Endothelial cell of umbilical vein (primary cell): ENCODE data around the gene PARP3. TPM values are rescaled to one million over a fixed set of nuclear protein-coding genes. Genes with fewer than 3 reads are reported as not detected.
"Not testable (repeated sequence)": the region's sequence is repeated elsewhere in the genome, so short reads cannot be mapped to it uniquely, and the experiment has no call there.

Experiments used
- BruUV-seq: library from RNA; stranded (reverse); fragments of 400-500 nt; replicated peaks from 2 replicates; lab custom pipeline; 2021; lab: Mats Ljungman, UMichigan
- CTCF ChIA-PET: fragments of 300-600, 350-600 bp; sonication (Branson Sonifier 250); formaldehyde crosslinking; loops from one replicate; lab custom pipeline; 2021; ENCODE audit warnings: antibody characterized with exemption, inconsistent platforms; lab: Charles Lee
- POLR2A ChIA-PET: fragments of 300-600, 350-600 bp; sonication (Branson Sonifier 250); formaldehyde crosslinking; loops from one replicate; lab custom pipeline; 2021; ENCODE audit warnings: antibody characterized with exemption, inconsistent platforms; lab: Charles Lee
- DNase-seq: peaks from one replicate; pipeline ENCODE4 v3.0.0-alpha.2; 2011; ENCODE audit warnings: low read depth, low spot score
- FAIRE-seq: peaks from 2 replicates; lab custom pipeline; 2011; peaks lifted over from hg19 to GRCh38; lab: Jason Lieb, UNC
- H2AFZ ChIP-seq: 2 replicates; pipeline ENCODE4 v1.6.0; 2012; ENCODE audit warnings: low read depth, low read length, control low read depth, inconsistent platforms
- H3K27ac ChIP-seq: 2 replicates; pipeline ENCODE4 v1.5.1; 2011; ENCODE audit warnings: low read depth, mild to moderate bottlenecking, control low read depth, low read length, moderate library complexity; ENCODE audit not compliant: insufficient read depth
- H3K27me3 ChIP-seq, 2 experiments: 2 replicates each; pipeline versions ENCODE4 v1.6.0 to v1.6.1; 2011; ENCODE audit warnings: low read length in 2 of 2, mixed read lengths in 1 of 2; ENCODE audit not compliant: control insufficient read depth in 2 of 2, insufficient read depth in 2 of 2
- H3K36me3 ChIP-seq, 2 experiments: 2 replicates in 1 of 2; 3 replicates in 1 of 2; pipeline ENCODE4 v1.5.1; 2011; ENCODE audit warnings: low read length in 2 of 2, mild to moderate bottlenecking in 1 of 2, moderate library complexity in 1 of 2; ENCODE audit not compliant: control insufficient read depth in 2 of 2, insufficient read depth in 2 of 2; ENCODE audit errors: extremely low read depth in 1 of 2
- H3K4me1 ChIP-seq: 3 replicates; pipeline ENCODE4 v1.5.1; 2011; ENCODE audit warnings: mild to moderate bottlenecking, low read length; ENCODE audit not compliant: control insufficient read depth, insufficient read depth; ENCODE audit errors: extremely low read depth
- H3K4me2 ChIP-seq: 2 replicates; pipeline ENCODE4 v1.6.1; 2011; ENCODE audit warnings: low read length, control low read depth, mixed read lengths; ENCODE audit not compliant: insufficient read depth
- H3K4me3 ChIP-seq, 3 experiments: fragments of 200-600 bp in 1 of 3; sonication (generic), shearing (Covaris generic) in 1 of 3; replicated peaks in 1 of 3; 2 replicates each; pipeline ENCODE4 v1.5.1; 2011 to 2016; ENCODE audit warnings: control low read depth in 3 of 3, low read length in 3 of 3, mild to moderate bottlenecking in 2 of 3, inconsistent platforms in 1 of 3, low read depth in 1 of 3, moderate library complexity in 1 of 3; ENCODE audit not compliant: insufficient read depth in 1 of 3
- H3K79me2 ChIP-seq: 2 replicates; pipeline ENCODE4 v1.6.0; 2012; ENCODE audit warnings: low read length, inconsistent platforms; ENCODE audit not compliant: control insufficient read depth, insufficient read depth
- H3K9ac ChIP-seq: replicated peaks from 2 replicates; pipeline ENCODE3; 2011; ENCODE audit warnings: low read length, control low read depth; ENCODE audit not compliant: insufficient read depth; ENCODE audit errors: extremely low read depth
- H3K9me1 ChIP-seq: replicated peaks from 3 replicates; pipeline ENCODE4 v1.6.0; 2011; ENCODE audit warnings: mild to moderate bottlenecking, low read length; ENCODE audit not compliant: control insufficient read depth, insufficient read depth; ENCODE audit errors: extremely low read depth
- H3K9me3 ChIP-seq: replicated peaks from 2 replicates; pipeline ENCODE4 v1.5.1; 2012; ENCODE audit warnings: low read length, inconsistent platforms; ENCODE audit not compliant: control insufficient read depth, insufficient read depth
- H4K20me1 ChIP-seq: replicated peaks from 2 replicates; pipeline ENCODE3; 2011; ENCODE audit warnings: mild to moderate bottlenecking, low read length; ENCODE audit not compliant: control insufficient read depth, insufficient read depth; ENCODE audit errors: extremely low read depth
- EZH2 ChIP-seq: IDR thresholded peaks from 2 replicates; pipeline ENCODE4 v1.6.1; 2012; ENCODE audit warnings: borderline replicate concordance, low read depth, mild to moderate bottlenecking, moderate library complexity, low read length, inconsistent platforms; ENCODE audit not compliant: severe bottlenecking
- FOS ChIP-seq: IDR thresholded peaks from 2 replicates; pipeline ENCODE4 v1.6.1; 2011; ENCODE audit warnings: mild to moderate bottlenecking, low read length, moderate library complexity, borderline replicate concordance; ENCODE audit not compliant: insufficient read depth
- GATA2 ChIP-seq: IDR thresholded peaks from 2 replicates; pipeline ENCODE4 v1.7.0; 2011; ENCODE audit warnings: low read depth, mild to moderate bottlenecking, moderate library complexity, mixed read lengths, low read length; ENCODE audit not compliant: insufficient read length, insufficient read depth
- JUN ChIP-seq: IDR thresholded peaks from 2 replicates; pipeline ENCODE4 v1.6.1; 2011; ENCODE audit warnings: borderline replicate concordance, low read depth; ENCODE audit not compliant: insufficient read length, insufficient read depth
- MAX ChIP-seq: IDR thresholded peaks from 2 replicates; pipeline ENCODE4 v1.6.1; 2011; ENCODE audit not compliant: insufficient read depth, insufficient read length
- MYC ChIP-seq: IDR thresholded peaks from one replicate; pipeline ENCODE4 v1.6.1; 2011; ENCODE audit warnings: mild to moderate bottlenecking, low read depth, low read length
- POLR2A ChIP-seq: IDR thresholded peaks from 2 replicates; pipeline ENCODE4 v1.6.1; 2012; ENCODE audit warnings: low read depth, mild to moderate bottlenecking, control low read depth, low read length
- POLR2AphosphoS5 ChIP-seq: IDR thresholded peaks from 2 replicates; pipeline ENCODE4 v1.6.1; 2012; ENCODE audit warnings: low read depth, mild to moderate bottlenecking, control low read depth, low read length, moderate library complexity; ENCODE audit not compliant: insufficient read depth
- dilution Hi-C: fragments of 300-500 bp; cut with MboI; formaldehyde crosslinking; loops from one replicate; pipeline ENCODE4 v1.15.0; 2019; ENCODE audit warnings: low sequenced_read_pairs; ENCODE audit not compliant: extremely low pct_ligation_motif_present
- intact Hi-C: fragments of 100-400 bp; cut with micrococcal nuclease; formaldehyde crosslinking; loops from one replicate; pipeline ENCODE4 v1.10.0; 2022
- polyA plus RNA-seq, 4 experiments: library from polyadenylated mRNA; depleted of rRNA in 3 of 4; stranded (reverse) in 3 of 4; unstranded in 1 of 4; fragments of >200 nt; gene quantifications; 2 replicates each; pipeline versions ENCODE4 v1.2.1 to v1.2.3, GENCODE V29; 2011 to 2012; ENCODE audit warnings: missing spikeins in 1 of 4
- total RNA-seq: library from RNA; stranded (reverse); gene quantifications from 2 replicates; pipeline ENCODE4 v1.2.3, GENCODE V29; 2021
- TF ChIP-seq, protein P1 (sequence below), 2 donors: IDR thresholded peaks; 1 replicate in 1 of 2; 2 replicates in 1 of 2; pipeline ENCODE4 v1.5.1; 2011; ENCODE audit warnings: low read length in 2 of 2, mild to moderate bottlenecking in 2 of 2, moderate library complexity in 2 of 2, control low read depth in 1 of 2, inconsistent platforms in 1 of 2, low read depth in 1 of 2; ENCODE audit not compliant: insufficient read depth in 1 of 2; ENCODE audit errors: extremely low read depth in 1 of 2

PARP3 gene
- total and polyA plus RNA-seq, 2 donors (not counting 3 experiments of a cell fraction or from before 2014, with no cell fraction given), result 10.0 to 13.8 TPM

GRCh38 chr3:51928438-51928837, 13.7 kb upstream of the PARP3 start:
- CTCF ChIA-PET, result no interaction called here
- H3K4me3 ChIP-seq, result no peak overlapping the region
- H3K4me1 ChIP-seq, result no peaks in the 10 kb centered on the region
- DNase-seq, result no peak
- dilution Hi-C loops (no loop called here), intact Hi-C loops (no loop called here)
- FAIRE-seq, result no peak
- BruUV-seq, result no TSS peak
- no peaks in the 10 kb centered on the region for H3K27me3 ChIP-seq
- H4K20me1 ChIP-seq, result no peaks in the 10 kb centered on the region
- H3K9me3 ChIP-seq, result no peaks in the 10 kb centered on the region
- no peak for TF ChIP-seq GATA2
- no peak for TF ChIP-seq POLR2A
- no peak for TF ChIP-seq MYC
- TF ChIP-seq POLR2AphosphoS5, result no peak
- TF ChIP-seq, protein P1, sequence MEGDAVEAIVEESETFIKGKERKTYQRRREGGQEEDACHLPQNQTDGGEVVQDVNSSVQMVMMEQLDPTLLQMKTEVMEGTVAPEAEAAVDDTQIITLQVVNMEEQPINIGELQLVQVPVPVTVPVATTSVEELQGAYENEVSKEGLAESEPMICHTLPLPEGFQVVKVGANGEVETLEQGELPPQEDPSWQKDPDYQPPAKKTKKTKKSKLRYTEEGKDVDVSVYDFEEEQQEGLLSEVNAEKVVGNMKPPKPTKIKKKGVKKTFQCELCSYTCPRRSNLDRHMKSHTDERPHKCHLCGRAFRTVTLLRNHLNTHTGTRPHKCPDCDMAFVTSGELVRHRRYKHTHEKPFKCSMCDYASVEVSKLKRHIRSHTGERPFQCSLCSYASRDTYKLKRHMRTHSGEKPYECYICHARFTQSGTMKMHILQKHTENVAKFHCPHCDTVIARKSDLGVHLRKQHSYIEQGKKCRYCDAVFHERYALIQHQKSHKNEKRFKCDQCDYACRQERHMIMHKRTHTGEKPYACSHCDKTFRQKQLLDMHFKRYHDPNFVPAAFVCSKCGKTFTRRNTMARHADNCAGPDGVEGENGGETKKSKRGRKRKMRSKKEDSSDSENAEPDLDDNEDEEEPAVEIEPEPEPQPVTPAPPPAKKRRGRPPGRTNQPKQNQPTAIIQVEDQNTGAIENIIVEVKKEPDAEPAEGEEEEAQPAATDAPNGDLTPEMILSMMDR (IDR thresholded peaks at IDR 0.05; ENCODE audit: extremely low read depth in 1 of 2, insufficient read depth in 1 of 2, low read depth in 1 of 2, low read length in 2 of 2), result no peak
- no peak for TF ChIP-seq FOS
- no peak for TF ChIP-seq EZH2
- no peak for TF ChIP-seq MAX
- TF ChIP-seq JUN, result no peak
- no peak overlapping the region for H3K4me2 ChIP-seq
- H2AFZ ChIP-seq, result no peak overlapping the region
- POLR2A ChIA-PET, result no interaction called here
- no peaks in the 10 kb centered on the region for H3K9me1 ChIP-seq
- no peaks in the 10 kb centered on the region for H3K79me2 ChIP-seq
- no peak overlapping the region for H3K27ac ChIP-seq
- no peak overlapping the region for H3K9ac ChIP-seq
- peaks cover 0 to 8% of the 10 kb centered on the region in 2 experiments for H3K36me3 ChIP-seq

GRCh38 chr3:51928981-51929380, 13.2 kb upstream of the PARP3 start:
- dilution Hi-C loops, BruUV-seq, FAIRE-seq: not testable (repeated sequence)

More at GRCh38 chr3:51928981-51929380, 13.2 kb upstream of the PARP3 start:
- POLR2A ChIA-PET, DNase-seq, H3K27me3 ChIP-seq, H4K20me1 ChIP-seq, H3K79me2 ChIP-seq, H3K4me2 ChIP-seq, H2AFZ ChIP-seq, H3K4me3 ChIP-seq, H3K27ac ChIP-seq, H3K9ac ChIP-seq, H3K9me3 ChIP-seq, intact Hi-C loops, H3K9me1 ChIP-seq, CTCF ChIA-PET, H3K4me1 ChIP-seq: not testable (repeated sequence)
- peaks cover 0 to 12% of the 10 kb centered on the region in 2 experiments for H3K36me3 ChIP-seq
